ENCODE data around the gene BTNL8. TPM values are rescaled to one million over a fixed set of nuclear protein-coding genes. Genes with fewer than 3 reads are reported as not detected.
A peak's percentile ranks its signal among the peaks of the same experiment; 100 is the strongest.

The BTNL8 gene, protein sequence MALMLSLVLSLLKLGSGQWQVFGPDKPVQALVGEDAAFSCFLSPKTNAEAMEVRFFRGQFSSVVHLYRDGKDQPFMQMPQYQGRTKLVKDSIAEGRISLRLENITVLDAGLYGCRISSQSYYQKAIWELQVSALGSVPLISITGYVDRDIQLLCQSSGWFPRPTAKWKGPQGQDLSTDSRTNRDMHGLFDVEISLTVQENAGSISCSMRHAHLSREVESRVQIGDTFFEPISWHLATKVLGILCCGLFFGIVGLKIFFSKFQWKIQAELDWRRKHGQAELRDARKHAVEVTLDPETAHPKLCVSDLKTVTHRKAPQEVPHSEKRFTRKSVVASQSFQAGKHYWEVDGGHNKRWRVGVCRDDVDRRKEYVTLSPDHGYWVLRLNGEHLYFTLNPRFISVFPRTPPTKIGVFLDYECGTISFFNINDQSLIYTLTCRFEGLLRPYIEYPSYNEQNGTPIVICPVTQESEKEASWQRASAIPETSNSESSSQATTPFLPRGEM
- polyA plus RNA-seq = under 1 TPM; 0.14 to 1.00 (median 0.34) TPM

DNA sequence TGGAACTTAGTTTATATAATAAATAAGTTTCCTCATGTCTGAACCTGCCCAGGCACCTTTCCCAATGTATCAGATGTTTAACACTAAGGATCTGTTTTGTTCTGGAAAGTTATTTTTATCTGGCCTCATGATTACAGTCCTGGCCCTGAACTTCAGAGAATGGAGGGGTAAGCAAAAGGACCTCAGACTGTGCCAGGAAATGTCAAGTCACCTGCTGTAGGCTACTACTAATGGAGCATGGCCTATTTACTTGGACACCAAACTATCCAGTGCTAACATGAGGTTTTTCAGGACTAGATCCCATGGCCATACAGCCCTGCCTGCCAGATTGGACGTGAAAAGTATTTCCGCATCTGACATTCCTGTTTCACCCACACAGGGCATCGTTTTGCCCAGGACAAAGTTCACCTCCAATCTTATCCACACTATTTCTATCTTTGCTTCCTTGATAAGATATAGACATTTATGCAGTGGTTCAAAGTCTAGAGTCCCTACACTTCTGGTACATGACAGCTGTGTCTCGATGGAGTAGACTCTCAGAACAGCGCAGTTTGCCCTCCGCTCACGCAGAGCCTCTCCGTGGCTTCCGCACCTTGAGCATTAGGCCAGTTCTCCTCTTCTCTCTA, at the start of gene BTNL8:
BTNL8 (plus strand) TSS at position 539 of the 626 bp plus-strand sequence. CDS start 152 bp downstream, outside the sequence.
- H3K27ac ChIP-seq (ENCODE audit: low read depth, low read length) = no peak within 1 kb of the TSS
- WGBS, 3 donors = 60 to 92% (median 89%) methylated on average over 9 of the region's 9 CpGs

DNA sequence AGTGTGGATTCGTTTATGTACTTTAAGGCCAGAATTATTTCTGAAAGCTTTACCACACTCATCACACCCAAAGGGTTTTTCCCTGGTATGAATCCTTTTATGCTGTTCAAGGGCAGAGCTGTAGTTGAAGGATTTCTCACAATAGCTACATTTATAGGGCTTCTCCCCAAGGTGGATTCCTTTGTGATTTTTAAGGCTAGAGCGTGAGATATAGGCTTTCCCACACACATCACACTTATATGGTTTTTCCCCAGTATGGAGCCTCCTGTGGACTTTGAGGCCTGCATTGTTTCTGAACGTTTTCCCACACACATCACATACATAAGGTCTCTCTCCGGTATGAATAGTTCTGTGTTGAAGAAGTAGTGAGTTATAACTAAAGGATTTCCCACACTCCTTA, 49.1 kb upstream of the BTNL8 start:
- 96 to 98% (median 97%) methylated on average over 4 of the region's 4 CpGs for WGBS, 3 donors
- no peak overlapping the region for H3K27ac ChIP-seq (ENCODE audit: low read depth, low read length)

DNA sequence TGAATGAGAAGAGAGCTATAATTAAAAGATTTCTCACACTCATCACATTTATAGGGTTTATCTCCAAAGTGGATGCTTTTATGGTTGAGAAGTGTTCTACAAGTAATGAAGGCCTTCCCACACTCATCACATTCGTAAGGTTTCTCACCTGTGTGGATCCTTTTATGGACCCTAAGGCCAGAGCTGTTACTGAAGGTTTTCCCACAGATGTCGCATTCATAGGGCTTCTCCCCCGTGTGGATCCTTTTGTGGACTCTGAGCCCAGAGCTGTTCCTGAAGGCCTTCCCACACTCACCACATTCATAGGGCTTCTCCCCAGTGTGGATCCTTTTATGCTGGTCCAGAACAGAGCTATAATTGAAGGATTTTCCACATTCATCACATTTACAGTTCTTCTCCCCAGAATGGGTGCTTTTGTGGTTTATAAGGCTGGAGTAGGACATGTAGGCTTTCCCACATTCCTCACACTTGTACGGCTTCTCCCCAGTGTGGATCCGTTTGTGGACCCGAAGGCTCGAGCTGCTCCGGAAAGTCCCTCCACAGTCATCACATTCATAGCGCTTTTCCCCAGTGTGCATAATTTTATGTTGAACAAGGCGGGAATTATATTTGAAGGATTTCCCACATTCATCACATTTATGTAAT, 48.4 kb upstream of the BTNL8 start:
- H3K27ac ChIP-seq (ENCODE audit: low read depth, low read length) = no peak overlapping the region
- 98 to 99% (median 99%) methylated on average over 10 of the region's 10 CpGs for WGBS, 3 donors

DNA sequence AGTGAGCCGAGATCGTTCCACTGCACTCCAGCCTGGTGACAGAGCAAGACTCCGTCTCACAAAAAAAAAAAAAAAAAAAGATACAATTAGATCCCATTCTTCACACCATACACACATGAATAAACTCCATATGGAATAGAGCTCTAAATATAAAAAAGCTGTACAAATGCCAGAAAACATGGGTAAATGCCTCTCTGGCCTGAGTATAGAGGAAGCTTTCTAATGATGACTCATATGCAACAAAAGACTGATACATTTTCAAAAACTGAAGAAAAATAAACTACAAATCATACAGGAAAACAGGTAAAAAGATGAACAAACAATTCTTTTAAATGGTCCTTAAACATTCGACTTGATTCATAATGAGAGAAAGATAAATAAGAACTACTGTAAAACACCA, 46.5 kb upstream of the BTNL8 start:
- WGBS, 3 donors = 73 to 86% (median 78%) methylated on average over 4 of the region's 4 CpGs

DNA sequence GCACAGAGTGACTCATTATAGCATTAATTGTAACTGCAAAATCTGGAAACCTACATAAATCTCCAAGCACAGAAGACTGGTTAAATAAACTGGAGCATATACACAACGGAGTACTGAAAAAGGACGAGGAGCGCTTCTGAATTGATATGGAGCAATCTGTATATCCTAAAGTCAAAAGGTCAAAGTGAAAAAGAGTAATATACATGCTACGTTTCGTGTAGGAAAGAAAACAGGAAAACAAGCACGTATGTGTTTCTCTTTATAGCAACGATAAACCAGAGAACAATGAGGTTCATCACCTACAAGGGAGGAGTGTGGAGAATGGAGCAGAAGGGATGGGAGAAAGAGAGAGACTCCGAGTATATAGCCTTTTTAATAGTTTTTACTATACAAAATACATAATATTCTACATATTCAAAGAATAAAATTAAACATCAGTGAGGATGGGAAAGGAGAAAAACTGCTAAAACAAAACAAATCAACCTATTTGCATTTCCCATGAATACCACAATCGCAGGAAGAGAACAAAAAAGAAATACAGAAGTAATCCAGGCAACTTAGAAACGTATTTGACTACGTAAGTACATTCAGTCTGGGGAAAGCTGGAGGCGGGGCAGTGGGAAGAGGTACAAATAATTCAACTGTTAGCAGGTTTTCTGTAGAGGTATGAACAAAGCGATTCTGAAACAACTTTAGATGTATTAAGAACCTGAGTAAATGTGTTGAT, 45.7 kb upstream of the BTNL8 start:
- 71 to 87% (median 76%) methylated on average over 13 of the region's 13 CpGs for WGBS, 3 donors
- no peak overlapping the region for H3K27ac ChIP-seq (ENCODE audit: low read depth, low read length)

More for the DNA sequence above, 46.5 kb upstream of the BTNL8 start:
- no peak overlapping the region for H3K27ac ChIP-seq (ENCODE audit: low read depth, low read length)

DNA sequence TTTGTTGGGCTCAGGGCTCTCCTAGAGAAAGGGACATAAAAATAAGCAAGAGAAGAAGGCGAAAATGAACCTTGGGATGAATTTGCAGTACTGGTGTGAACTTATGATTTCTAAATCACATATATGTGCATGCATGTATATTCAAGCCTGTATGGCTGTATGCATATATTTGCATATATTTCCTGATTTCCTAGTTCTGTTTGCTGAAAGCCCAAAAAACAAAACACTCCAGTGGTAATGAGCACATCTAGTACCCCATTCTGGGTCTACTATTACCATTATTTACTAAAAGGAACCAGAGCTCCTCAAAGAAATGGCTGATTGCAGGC, 45.1 kb upstream of the BTNL8 start:
- H3K27ac ChIP-seq (ENCODE audit: low read depth, low read length) = no peak overlapping the region
- 94 to 98% (median 96%) methylated on average over 1 of the region's 1 CpG for WGBS, 3 donors

DNA sequence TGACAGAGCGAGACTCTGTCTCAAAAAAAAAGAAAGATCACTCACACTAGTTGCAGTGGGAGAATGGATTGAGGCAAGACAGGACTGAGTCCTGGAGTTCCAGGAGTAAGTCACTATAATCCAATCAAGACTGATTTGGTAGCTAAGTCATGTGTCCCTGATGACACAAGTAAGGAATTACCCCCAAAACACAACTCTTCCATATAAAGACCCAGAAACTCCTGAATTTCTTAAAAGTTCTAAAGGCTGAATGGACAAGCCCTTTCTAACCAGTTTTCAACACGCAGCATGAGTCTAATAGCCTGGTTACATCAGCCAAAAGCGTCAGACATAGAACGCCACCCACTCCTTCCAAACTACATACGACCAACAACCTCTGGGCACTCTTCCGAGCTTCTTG, 40.4 kb upstream of the BTNL8 start:
- 96 to 98% (median 96%) methylated on average over 6 of the region's 6 CpGs for WGBS, 3 donors

DNA sequence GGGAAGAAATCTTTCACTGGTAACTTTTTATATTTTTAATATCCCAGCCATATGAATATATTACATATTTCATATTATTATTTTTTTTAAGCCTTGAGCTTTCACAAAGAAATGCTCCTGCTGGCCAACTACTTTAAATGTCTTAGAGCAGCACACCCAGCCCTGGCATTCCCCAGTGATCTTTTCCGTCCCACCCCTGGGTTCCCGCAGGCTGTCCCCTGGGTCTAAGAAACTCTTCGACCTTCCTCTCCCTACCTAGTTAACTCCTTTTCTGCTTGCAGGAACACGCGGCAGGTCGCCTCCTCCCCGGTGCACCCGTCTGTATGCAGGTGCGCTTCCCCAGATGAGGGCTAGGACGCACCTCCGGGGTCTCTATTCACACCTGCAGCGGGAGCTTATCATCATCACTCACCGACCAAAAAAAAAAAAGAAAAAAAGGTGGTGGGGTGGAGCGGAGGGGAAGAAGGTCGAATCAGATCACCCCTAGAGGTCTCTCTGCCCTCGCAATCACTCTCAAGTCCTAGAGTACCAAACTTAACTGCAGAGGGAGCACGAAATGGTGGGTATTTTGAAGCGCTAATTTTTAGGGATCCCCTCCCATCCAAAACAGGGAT, 38.6 kb upstream of the BTNL8 start:
- no peak overlapping the region for H3K27ac ChIP-seq (ENCODE audit: low read depth, low read length)
- WGBS, 3 donors = 0 to 1% (median 0%) methylated on average over 18 of the region's 18 CpGs

More for the DNA sequence above, 40.4 kb upstream of the BTNL8 start:
- no peak overlapping the region for H3K27ac ChIP-seq (ENCODE audit: low read depth, low read length)

DNA sequence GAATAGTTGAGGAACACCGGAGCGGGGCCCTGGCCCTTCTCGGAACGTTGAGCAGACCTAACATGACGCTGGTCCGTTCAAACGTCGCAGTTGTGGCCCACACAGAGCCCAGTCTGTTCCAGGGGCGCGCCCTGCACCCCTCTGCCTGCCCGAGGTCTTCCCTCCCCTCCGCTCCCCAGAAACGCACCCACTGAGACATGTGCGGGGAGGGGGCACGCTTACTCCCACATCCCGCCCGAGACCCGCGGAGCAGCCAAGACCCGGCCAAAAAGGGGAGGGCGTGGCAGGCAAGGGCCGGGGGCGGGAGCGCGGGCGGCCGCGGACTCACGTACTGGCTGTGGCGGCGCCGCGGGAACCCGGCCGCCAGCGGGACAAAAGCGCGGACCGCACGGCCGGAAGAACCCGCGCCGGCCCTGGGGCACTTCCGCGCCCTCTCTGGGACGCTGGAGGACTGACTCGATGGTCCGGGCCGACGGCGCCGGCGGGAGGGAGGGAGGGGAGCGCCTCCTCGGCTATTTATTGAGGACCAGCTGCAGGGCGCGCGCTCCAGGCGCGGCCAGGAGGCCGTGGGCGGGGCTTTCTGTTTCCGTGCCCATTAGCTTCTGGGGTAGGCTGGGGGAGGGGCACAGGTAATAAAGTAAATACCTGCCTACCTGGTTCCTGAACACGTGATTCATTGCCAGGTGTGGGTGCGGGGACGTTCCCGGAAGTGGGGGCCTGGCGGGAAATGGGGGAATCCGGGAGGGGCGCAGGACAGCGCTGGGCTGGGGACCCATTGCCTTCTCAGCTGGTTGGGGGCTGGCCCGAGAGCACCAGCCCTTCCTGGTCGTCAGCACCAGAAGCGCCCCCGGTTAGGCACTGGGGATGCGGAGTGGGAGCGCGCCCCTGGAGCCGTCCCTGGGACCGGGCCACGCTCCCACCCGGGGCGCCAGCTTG, 37.8 kb upstream of the BTNL8 start, which contains the start of gene ZFP62:
ZFP62 (minus strand) TSS at position 390 of the 936 bp plus-strand sequence; CDS start at position 333, 57 bp downstream.
- 0% methylated on average over 79 to 84 of the region's 84 CpGs for WGBS, 3 donors

DNA sequence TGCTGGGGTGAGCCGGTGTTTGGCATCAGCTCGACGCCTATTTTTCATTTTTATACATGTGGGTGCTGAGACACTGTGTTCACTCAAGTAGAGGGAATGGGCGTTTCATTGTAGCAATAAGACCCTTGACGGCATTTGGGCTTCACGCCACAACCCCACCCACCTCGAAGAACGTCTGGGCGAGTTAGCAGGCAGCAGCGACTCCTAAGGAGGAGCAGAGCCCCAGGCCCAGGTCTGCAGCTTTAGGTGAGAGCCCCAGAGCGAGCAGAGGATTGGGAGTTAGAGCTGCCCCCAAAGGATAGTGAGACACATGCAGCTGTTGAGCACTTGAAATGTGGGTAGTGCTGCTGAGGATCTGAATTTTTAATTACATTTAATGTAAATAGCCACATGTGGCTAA, 36.3 kb upstream of the BTNL8 start:
- no peak overlapping the region for H3K27ac ChIP-seq (ENCODE audit: low read depth, low read length)
- WGBS, 3 donors = 66 to 75% (median 69%) methylated on average over 11 of the region's 11 CpGs

More for the DNA sequence above, 37.8 kb upstream of the BTNL8 start, which contains the start of gene ZFP62:
- peak within 1 kb of the TSS; percentile 62 for H3K27ac ChIP-seq (ENCODE audit: low read depth, low read length)

DNA sequence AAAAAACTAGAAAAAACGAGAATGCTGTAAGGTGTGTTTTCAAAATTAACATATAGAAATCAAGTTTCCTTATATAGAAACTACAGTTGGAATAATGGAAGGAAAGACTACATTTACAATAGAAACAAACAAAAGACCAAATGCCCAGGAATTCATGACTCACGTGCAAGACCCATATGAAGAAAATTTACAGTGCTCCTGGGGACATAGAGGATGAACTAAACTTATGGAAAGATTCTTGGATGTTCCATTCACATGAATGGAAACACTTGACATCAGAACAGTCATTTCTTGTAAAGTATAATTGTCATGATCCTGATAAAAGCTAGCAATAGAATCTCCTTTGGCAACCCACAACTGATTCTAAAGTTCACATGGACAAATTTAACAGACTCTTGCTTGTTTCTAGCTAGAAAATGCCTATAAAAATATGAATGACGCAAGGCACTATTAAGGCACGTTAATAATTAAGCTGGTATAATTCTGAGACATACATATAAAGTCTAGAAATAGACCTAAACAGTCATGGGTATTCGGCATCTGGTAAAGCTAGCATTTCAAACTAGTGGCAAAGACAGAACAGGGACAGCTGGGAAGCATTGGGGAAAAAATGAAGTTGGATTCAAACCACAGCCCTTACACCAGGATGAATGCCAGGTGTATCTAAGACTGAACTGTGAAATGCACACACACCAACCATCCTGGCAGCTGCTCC, 32.8 kb upstream of the BTNL8 start:
- no peak overlapping the region for H3K27ac ChIP-seq (ENCODE audit: low read depth, low read length)
- WGBS, 3 donors = 40 to 76% (median 73%) methylated on average over 5 of the region's 5 CpGs

DNA sequence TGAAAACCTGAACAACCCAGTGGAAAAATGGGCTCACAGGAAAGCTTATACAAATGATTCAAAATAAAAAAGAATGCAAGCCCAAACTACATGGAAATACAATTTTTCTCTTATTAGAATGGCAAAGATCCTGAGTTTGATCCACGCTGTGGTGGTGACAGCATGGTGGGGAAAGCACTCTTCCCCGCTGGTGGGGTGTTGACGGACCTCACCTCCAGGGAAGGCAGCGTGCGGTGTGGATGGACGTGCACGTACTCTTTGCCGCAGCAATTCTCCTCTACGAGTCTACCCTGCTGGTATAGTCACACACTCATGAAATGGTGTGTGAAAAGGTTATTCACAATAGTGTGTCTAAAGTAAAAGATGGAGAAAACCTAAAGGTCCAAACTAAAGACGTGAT, 32.0 kb upstream of the BTNL8 start:
- 87 to 93% (median 88%) methylated on average over 10 of the region's 10 CpGs for WGBS, 3 donors
- no peak overlapping the region for H3K27ac ChIP-seq (ENCODE audit: low read depth, low read length)

DNA sequence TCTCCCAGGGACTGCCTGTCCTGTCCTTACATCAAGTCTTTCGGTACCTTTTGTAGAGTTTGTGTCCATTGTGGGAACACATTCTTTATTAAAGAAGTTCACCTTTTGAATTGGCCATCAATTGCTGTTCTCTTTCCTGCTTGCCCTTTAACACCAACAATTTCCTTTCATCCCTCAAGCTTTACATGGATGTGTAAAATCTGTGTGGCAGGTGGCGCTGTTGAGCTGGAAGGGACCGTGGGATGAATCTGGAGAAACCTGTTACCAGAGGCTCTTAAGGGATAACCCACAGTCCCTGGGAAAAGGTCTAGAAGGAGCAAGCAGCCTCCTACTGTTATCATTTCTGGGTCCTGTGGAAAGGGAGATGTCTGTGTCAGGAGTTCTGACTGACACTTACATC, 30.0 kb upstream of the BTNL8 start:
- 1 to 3% (median 3%) methylated on average over 3 of the region's 3 CpGs for WGBS, 3 donors
- no peak overlapping the region for H3K27ac ChIP-seq (ENCODE audit: low read depth, low read length)

DNA sequence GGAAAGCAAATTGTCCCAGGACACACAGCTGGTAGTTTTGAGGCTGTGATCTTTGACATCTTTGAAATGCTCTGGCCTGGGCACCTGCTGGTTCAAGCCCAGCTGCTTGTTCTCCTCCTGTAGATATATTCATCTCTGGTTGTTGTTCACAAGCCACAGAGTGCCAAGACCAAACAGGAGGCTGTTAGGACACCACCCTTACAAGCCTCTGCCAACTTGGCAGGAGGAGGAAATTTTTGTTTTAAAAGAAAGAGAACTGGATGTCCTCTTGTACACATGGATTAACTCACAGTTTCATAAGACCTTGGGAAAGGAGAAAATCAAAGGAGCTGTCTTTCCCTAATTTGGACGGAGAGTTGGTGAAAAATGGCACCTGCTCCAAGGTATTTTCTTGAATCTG, 29.4 kb upstream of the BTNL8 start:
- WGBS, 3 donors = 32 to 64% (median 50%) methylated on average over 1 of the region's 1 CpG
- no peak overlapping the region for H3K27ac ChIP-seq (ENCODE audit: low read depth, low read length)

DNA sequence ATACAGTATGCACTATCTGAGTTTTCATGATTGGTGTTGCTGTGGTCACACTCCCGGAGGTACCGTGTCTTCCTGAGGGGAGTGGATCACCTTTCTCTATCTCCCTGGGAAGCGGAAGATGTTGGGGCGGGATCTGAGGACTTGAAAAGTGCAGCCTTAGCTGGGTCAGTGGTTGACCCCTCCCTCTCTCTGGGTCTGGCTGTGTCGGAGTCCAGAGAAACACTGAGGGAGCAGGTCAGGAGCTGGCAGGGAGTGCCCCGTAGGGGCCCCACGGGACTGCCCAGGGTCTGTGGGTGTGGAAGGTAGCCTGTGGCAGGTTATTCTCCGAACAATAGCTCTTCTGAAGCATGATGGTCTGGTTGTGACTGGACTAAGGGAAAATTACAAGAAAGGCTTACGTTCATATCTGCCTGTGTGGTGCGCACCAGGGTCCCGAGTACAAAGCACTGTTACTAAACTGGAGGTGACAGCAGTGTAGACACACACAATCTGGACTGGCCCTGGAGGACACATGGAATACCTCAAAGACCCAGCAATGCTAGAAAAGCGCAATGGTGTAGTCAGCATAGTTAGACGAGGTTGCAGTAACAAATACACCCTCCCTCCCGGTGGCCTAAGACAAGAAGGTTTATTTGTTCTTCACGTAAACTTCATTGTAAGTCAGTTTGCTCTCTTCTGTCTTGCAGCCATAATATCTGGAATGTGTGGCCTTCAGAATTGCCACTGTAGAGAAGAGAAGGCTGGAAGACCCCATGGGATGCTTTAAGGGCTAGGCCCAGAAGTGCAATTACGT, 28.5 kb upstream of the BTNL8 start:
- H3K27ac ChIP-seq (ENCODE audit: low read depth, low read length) = no peak overlapping the region
- WGBS, 3 donors = 76 to 84% (median 78%) methylated on average over 16 of the region's 16 CpGs

DNA sequence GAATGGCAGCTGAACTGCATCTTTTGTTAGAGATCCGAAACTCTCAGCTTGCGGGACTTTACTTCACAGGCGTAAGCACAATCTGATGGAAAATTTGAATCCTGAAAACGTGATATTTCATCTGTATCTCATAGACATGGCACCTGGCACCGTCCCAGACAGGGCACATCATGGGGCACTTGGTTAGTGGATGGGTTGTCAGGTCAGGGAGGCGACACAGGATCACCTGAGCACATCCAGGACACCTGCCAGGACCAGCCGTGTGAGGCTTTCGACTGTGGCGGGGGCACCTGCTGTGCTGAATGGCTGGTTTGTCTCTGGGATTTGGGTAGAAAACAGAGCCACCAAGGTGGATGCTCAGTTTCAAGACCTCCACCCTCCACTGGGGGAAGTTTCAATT, 26.5 kb upstream of the BTNL8 start:
- WGBS, 3 donors = 88 to 90% (median 88%) methylated on average over 9 of the region's 9 CpGs
- H3K27ac ChIP-seq (ENCODE audit: low read depth, low read length) = no peak overlapping the region

Data from adipose tissue (tissue), 3 donors.